HG03064 (cell line): ENCODE measurements around the gene FAM110C.
"Not testable (repeated sequence)": the region's sequence is repeated elsewhere in the genome, so short reads cannot be mapped to it uniquely, and the experiment has no call there.

Experiments
- ATAC-seq: cut with Tn5 transposase; IDR thresholded peaks from one replicate; pipeline ENCODE4 v1.9.1; 2021; ENCODE audit warnings: low read depth; ENCODE audit not compliant: unreplicated experiment

Gene FAM110C, protein sequence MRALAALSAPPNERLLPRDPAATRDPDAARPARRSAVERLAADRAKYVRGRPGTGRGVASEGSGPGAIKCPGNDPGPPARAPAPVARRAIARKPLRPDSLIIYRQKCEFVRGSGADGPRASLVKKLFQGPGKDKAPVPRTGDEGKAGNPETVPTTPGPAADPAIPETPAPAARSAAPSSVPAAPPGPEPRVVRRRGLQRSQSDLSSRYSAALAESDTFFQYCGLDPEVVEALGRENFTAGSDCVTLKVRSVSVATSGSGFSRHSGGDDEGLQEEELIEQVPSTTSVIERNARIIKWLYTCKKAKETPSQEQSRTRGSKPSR

DNA sequence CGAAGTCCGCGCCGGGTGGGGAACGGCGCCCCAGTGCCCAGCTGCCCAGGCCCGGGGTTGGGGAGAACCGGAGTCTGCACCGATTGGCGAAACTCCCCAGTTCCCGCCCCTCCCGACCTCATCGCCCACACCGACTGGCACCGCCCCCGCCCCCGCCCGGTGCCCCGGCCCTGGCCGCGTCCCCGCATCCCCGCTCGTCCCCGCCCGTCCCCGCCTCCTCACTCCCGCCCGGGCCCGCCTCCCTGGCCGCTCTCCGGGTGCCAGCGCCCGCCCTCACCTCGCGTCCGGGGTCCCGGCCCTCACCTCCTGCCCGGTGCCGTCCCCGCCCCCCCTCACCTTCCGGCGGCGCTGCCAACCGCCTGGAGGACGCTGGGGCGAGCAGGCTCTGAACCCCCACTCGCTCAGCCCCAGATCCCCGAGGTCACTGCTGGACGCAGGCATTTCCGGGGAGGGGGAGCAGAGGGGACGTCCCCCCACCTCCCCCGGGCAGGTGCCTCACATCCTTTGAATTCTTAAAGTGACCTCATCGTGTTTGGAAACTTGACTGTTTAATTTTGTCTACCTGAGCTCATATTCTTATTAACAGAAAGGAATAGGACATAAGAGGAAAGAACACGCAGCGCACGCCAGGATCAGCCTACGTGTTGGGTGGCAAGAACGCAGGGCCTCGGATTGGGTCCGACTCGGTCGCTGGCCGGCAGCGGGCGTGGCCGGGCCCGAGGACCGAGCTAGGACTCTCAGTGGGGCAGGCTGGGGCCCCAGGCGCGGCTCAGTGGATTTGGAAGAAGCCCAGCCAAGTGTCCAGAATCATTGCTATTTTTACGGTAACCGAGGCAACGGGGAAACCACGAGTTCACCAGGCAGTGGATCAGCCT, at the start of gene FAM110C:
Gene FAM110C, minus strand, starts transcription at position 35 of the 875 bp plus-strand sequence. CDS start 120 bp downstream, outside the sequence.
- ATAC-seq = no peak

DNA sequence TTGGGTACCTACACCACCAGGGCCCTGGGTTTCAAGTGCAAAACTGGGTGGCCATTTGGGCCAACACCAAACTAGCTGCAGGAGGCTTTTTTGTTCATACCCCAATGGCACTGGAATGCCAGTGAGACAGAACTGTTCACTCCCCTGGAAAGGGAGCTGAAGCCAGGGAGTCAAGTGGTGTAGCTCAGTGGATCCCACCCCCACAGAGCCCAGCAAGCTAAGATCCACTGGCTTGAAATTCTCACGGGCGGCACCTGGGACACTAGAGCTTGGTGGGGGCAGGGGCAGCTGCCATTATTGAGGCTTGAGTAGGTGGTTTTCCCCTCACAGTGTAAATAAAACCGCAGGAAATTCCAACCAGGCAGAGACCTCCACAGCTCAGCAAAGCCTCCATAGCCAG, 46.0 kb upstream of the FAM110C start:
- no peak for ATAC-seq

DNA sequence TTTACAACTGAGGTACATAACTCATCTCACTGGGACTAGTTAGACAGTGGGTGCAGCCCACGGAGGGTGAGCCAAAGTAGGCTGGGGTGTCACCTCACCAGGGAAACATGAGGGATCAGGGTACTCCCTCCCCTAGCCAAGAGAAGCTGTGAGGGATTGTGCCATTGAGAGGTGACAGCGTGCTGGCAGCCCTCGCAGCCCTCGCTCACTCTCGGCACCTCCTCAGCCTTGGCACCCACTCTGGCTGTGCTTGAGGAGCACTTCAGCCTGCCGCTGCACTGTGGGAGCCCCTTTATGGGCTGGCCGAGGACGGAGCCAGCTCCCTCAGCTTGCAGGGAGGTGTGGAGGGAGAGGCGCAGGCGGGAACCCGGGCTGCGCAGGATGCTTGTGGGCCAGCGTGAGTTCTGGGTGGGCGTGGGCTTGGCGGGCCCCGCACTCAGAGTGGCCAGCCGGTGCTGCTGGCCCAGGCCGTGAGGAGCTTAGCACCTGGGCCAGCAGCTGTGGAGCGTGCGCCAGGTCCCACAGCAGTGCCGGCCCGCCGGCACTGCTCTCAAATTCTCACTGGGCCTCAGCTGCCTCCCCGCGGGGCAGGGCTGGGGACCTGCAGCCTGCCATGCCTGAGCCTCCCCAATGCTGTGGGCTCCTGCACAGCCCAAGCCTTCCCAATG, 44.5 kb upstream of the FAM110C start:
- ATAC-seq = no peak

DNA sequence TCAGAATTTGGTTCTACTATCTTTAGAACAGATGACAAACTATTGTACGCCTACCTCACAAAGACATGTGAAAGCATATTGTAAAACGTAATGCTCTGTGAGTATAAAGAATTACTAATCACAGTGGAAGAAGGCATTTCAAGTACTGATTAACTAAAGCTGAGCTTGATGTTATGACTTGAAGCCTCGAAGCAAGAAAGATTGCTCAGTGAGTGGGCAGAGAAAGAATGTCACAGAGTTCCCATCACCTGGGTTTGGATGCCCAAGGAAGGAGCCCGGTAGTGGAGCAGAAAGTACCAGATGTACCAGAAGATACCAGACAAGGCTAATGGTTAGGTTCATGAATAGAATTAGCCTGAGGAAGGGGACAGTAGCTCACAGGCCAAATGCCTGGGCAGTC, 39.5 kb upstream of the FAM110C start:
- no peak for ATAC-seq

DNA sequence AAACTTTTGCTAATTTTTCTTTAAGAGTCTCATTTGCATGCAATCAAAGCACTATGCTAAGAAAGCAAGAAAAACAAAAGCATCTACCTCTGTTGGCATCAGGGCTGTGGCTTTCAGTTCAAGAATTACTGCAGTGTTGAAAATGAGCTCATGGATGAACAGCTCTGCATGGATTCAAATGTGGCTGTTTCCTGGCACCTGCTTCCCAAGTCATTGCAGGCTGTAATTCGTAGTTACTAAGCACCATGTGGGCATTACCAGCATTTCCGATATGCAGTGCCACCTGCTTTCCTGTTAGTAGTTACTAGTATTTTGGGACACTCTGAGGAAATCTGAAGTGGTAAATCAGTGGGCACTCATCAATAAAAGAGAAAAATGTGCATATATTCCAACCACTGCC, 37.8 kb upstream of the FAM110C start:
- no peak for ATAC-seq

DNA sequence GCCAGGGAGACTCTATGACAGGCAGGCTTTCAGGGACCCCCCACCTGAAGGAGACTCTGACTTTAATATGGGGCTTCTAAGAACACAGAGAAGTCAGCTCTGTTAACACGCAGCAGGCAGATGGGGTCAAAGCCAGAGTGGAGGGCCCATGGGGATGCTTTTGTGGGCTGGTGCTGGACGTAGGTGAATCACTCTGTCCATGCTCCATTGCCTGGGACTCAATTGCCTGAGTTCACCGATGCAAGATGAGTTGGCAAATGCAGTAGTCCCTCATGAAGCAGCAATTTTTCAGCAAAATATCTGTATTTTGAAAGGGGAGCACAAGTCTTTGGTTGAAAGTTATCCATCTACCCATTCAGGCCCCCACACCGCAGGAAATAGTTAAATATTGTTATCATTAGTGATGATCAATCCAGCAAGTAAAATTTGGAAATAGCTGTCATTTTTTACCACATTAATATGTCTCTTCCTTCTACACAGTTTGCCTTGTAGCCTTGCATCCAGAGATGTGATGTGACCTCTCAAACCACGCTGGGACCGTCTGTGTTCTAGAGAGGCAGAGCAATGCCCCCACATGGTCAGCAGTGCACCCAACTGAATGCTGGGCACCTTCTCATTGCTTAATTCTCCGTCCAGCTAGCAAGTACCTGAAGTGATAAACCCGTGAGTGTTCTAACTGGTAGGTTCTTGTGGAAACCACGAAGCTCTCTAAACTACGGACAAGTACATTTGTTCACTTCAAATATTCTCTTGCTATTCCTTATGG, 34.8 kb upstream of the FAM110C start:
- no peak for ATAC-seq

DNA sequence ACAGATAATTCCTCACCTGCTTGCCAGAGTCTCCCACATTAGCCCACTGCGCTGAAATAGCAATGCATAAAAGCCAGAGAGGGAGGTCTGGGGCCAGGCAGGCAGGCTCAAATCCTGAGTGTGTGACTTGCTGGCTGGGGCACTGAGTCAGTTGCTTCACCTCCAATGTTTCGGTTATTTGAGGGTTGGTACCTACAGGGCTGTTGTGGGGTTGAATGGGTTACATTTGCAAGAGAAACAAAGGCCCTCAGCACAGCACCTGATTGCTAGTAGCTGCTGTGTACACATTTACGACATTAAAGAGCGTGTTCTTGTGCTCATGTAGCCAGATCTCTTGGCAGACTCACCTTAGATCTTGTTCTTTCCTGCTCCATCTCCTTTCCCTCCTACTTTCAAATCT, 34.1 kb upstream of the FAM110C start:
- ATAC-seq = no peak

DNA sequence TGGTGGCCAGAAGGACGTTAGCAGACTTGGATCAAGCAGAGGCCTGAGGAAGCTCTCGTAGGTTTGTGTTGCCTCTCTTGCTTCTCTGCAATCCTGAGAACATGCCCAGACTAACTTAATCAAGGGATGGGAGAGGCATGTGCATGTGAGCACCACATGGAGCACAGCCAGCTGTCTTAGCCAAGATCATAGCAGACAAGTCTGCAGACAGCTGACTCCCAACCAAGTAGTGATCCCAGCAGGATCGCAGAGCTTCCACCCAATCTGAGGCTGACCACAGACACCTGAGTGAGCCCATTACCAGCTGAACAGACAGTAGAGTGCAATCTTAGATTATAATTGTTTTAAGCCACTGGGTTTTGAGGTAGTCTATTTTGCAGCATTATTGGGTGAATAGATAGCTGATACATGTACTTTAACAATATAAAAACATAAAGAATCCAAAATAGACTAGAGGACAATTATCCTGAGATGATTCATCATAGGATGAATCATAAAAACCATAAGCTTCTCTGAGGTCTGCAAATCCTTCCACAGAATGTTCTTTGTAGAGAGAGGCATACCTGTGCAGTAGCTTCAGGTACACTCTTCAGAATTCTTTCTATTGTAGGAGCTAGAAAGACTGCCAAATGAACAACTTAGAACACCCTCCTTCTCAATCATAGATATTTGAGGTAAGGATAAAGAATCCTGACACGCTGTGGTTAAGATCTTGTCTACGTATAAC, 25.2 kb upstream of the FAM110C start:
- no peak for ATAC-seq

DNA sequence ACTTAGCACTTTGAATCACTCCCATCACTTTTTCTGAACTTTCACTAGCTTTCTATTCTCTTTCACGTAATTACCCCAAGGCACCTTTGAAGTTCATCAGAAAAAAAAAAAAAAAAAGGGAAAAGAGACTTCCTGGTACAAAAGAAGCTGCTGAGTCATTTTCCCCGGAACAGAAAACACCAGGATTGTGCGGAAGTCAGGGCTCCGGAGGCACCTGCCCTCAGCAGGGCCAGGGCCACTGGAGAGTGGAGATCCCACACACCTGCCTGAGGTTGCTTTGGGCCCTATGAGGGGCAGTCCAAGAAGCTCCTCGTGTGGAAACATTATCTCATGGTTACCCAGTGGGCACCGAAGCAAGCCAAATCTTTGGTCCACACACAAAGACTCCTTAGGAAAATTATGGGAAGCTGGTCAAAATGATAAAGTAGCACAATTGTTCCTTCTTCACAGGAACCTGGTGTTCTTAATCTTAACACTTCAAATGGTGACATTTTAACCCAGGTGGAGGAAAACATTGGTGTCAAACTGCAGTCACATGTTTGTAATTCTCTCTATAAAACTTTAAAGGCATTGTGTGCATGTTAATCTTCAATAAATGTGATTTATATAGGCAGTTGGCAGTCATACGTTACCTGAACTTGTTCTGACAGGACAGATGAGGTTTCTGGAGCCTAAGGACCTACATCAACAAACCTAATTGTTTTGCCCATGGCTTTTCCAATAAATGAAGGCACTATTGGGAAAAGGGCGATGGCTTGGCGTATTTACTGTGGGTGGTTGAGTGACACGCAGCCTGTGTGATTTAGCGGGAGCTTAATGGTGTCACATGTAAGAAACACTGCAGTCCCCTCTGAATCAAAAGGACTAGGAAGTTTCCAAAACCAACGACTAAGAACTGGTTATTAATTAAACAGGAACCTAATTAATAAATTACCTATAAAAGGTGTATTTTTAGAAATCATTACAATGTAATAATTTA, 23.4 kb upstream of the FAM110C start:
- ATAC-seq = no peak

DNA sequence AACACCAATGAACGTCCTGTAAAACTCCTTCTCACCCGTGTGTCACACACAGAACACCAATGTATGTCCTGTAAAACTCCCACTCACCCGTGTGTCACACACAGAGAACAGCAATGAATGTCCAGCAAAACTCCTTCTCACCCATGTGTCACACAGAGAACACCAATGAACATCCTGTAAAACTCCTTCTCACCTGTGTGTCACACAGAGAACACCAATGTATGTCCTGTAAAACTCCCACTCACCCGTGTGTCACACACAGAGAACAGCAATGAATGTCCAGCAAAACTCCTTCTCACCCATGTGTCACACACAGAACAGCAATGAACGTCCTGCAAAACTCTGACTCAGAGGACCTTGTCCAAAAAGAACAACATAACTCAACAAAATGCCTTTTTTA, 22.3 kb upstream of the FAM110C start:
- not testable (repeated sequence) for ATAC-seq

DNA sequence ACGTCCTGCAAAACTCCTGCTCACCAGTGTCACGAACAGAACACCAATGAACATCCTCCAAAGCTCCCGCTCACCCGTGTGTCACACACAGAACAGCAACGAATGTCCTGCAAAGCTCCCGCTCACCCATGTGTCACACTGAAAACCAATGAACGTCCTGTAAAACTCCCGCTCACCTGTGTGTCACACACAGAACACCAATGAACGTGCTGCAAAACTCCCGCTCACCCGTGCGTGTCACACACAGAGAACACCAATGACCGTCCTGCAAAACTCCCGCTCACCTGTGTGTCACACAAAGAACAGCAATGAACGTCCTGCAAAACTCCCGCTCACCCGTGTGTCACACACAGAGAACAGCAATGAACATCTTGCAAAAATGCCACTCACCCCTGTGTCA, 20.5 kb upstream of the FAM110C start:
- ATAC-seq = no peak

DNA sequence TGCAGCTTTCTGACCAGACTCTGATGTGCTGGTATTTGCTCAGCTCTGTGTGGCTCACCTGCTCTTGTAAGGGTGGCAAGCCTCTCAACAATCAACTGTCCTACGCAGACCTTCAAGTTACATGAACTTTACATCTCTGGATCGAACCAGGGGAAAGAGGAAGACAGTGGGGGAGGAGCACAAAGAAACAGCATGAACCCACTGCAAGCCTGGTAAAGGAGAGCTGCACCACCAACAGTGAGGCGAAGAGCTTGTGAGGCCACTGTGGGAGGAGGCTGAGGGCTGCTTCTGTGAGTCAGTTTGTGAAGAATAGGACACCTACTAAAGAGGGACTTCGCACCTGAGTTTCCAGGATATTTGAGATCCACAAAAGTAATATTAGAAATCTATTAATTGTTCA, 18.8 kb upstream of the FAM110C start:
- no peak for ATAC-seq

DNA sequence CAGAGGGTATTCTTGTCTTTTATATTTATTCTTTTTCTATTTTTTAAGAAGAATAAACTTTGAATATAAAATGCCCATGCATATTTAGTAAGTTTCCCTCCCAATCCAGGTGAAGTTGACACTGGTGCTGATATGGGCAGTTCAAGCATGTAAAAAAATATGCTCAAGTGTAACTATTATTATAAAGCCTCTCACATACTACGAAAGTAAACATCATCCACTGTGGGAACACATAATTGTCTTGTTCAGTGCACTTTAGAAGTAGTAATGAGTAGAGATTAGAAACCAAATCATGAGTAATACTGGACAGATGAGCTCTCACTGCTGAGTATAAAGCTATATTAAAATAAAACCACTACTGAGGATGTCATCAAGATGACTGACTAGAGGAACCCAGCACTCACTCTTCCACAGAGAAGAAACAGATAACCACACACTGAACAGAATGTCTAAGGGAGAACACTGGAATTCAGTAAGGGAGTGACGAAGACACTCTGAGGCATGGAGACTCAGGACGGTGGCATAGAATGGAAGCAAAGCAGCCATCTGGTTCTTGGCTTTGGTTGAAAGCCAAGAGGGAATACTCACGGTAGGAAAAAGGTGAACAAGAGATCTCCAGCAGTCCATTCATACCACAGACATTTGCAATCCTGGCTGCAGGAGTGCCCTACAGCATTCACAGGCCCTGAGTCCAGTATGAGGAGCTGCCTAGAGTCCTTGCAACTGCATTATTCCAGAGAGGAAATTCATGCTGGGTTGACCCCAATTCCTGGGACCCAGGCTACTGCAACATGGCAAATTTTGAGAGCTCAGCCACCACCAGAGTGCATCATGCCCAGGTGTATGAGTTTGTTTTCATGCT, 9.5 kb upstream of the FAM110C start:
- ATAC-seq = no peak

DNA sequence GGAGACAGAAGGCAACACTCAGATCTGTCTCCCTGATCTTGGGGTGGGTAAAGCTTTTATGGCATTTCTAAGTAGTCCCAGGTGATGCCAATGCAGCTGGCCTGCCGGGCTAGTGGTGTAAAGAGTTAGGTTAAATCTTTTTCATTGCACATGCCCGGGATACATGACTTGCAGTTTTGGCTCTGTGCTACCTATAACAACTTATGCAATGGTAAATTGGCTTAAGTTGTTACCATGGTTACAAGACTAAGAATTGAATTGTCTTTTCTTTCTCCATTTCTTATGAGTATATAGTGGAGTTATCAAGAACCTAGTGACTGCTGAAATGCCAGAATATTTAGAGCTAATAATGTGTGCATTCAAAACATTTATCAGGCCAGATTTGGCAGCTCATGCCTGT, 5.3 kb upstream of the FAM110C start:
- ATAC-seq = no peak

DNA sequence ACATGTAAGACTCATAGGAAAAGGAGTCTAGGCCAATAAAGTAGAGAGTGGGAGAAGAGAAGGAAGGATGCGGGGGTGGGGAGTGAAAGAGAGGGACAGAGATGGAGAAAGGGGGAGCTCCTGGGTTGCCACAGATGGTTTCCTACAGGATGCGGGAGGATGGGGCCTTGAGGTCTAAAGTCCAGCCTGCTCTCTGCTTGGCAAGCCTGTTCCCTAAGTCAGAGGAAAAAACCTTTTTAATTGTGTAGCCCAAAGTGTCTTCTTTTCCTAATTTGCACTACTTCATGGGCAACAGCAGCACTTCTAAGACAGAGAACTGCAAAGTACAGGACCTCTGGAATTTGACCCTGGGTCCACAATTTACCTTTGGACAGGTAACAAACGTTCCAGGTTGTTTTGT, 1.4 kb upstream of the FAM110C start:
- ATAC-seq = no peak

DNA sequence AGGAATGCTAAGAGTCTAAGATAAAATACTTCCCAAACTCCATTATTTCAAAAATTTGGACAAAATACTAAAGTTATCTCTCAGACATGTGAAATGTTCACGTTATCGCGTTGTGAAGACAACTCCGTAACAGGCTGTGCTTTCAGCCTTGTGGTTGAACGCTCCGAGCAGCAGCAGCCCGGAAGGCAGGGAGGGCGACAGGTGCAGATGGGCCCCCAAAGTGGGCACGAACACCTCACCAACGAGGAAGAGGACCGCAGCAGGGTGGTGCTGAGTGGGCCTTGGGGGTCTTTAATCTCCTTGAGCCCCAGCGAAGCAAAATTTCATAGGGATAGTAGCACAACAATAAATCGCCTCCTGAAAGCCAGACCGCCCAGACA, 1.0 kb upstream of the FAM110C start:
- ATAC-seq = no peak

DNA sequence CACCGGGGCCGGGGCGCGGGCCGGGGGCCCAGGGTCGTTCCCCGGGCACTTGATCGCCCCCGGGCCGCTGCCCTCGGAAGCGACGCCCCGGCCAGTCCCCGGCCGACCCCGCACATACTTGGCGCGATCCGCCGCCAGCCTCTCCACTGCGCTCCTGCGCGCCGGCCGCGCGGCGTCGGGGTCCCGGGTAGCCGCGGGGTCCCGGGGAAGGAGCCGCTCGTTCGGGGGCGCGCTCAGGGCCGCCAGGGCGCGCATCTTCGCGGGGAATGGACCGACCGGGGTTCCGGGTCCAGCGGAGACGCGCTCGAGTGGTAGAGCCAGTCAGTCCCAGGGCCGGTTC, 204 bp downstream of the FAM110C start:
- ATAC-seq = no peak
